HPDE6-E6E7 (cell line): Measurements from ENCODE around the gene KRT14.
"Not testable (repeated sequence)": the region's sequence is repeated elsewhere in the genome, so short reads cannot be mapped to it uniquely, and the experiment has no call there.

Experiments used
- DNase-seq: peaks from one replicate; pipeline ENCODE4 v3.0.0; 2011; ENCODE audit warnings: missing footprints; ENCODE audit errors: extremely low spot score

The KRT14 gene

GRCh38 chr17:41586863-41587495 is at the start of gene KRT14:
TSS of gene KRT14 (minus strand) at chr17:41586895. CDS start at chr17:41586834, 61 bp downstream.
- no peak for DNase-seq

GRCh38 chr17:41635121-41636097 is 48.7 kb upstream of the KRT14 start:
- DNase-seq, result no peak

DNA sequence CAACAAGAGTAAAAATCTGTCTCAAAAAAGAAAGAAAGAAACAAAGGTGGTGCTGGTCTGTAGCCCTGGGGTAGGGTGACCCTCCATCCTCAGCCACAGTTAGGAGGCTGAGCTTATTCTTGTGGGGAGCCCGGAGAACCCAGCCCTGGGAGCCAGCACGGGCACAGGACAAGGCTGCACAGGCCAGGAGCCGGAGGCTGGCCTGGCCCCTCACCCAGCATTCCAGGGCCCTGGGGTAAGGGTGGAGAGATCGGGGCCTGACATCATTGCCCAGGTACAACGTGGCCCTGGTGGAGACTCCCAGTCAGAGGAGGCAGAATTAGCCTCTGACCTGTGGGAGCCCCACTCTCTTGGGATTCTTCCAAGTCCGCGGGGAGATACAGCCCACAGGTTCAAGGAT is 47.9 kb upstream of the KRT14 start:
- DNase-seq, result no peak

GRCh38 chr17:41633556-41634199 is 47.0 kb upstream of the KRT14 start:
- DNase-seq, result no peak

DNA sequence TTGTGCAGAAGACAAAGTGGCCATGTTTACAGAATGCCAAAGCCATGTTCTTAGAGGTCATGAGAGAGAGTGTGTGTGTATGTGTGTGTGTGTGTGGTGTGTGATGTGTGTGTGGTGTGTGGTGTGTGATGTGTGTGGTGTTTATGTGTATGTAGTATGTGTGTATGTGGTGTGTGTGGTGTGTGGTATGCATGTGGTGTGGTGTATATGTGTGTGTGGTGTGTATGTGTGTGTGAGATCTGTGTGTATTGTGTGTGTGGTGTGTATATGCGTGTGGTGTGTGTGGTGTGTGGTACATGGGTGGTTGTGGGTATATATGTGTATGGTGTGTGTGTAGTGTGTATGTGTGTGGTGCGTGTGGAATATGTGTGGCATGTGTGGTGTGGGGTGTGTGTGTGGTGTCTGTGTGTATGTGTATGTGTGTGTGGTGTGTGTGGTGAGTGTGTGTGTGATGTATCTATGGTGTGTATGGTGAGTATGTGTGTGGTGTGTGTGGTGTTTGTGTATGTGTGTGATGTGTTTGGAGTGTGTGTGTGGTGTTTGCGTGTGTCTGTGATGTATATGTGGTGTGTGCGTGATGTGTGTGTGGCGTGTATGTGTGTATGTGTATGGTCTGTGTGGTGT is 45.9 kb upstream of the KRT14 start:
- no peak for DNase-seq

- DNase-seq, result no peak
These were observed 45.2 kb upstream of the KRT14 start for GRCh38 chr17:41631898-41632285.

DNA sequence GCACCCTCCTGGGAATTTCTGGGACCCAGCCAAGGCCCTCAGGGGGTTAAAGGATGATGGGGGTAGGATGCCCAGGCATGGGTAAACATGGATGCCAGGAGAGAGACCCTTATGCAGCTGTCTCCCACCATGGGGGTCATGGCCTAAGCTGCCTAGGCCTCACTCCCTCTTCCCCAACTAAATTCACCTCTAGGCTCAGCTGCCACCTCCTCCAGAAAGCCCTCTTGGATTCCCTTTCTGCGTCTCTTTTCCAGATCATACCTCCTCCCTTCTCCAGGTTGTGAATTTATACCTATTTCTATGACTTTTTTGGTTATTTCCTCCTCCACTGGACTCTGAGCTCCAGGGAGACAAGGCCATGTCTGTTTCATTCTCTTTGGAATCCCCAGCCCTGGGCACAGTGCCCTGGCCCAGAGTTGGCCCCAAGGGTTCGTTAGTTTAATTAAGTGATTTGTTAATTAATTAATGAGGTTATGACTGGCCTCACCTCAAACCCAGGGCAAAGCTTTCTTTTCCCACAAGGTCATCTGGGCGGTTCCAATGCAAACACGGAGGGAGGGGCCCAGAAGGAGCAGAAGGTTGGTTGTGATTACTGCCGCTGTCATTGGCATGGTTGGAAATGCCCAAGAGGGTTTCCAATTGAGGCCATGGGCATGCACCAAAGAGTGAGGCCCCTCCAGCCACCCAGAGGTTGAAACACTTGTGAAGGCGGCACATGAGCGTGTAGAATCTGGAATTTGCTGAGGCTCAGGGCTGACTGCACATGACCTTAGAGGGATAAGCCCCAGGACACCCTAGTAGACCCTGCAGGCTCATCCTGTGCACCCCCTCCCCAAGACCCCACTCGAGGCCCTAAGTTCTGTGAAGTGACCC is 44.6 kb upstream of the KRT14 start:
- DNase-seq, result no peak

- no peak for DNase-seq
These were observed 43.4 kb upstream of the KRT14 start for GRCh38 chr17:41629826-41630670.

- DNase-seq, result no peak
These were observed 42.6 kb upstream of the KRT14 start for GRCh38 chr17:41629316-41629715.

- DNase-seq, result not testable (repeated sequence)
These were observed 42.0 kb upstream of the KRT14 start for GRCh38 chr17:41628621-41629255.

DNA sequence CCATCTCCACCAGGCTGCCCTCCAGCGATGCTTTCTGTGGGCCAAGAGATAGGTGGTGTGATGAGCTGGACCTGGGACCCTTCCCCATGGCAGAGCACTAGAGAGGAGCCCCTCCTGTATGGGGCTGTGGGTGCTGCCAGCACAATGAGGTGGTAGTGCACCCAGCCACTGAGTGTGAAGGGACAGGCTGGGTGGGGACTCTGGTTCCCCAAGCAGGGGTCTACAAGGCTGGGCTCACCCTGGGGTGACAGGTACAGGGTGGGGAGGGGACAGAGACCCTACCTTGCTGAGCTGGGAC is 41.3 kb upstream of the KRT14 start:
- not testable (repeated sequence) for DNase-seq

GRCh38 chr17:41627316-41628072 is 40.8 kb upstream of the KRT14 start:
- DNase-seq, result no peak

DNA sequence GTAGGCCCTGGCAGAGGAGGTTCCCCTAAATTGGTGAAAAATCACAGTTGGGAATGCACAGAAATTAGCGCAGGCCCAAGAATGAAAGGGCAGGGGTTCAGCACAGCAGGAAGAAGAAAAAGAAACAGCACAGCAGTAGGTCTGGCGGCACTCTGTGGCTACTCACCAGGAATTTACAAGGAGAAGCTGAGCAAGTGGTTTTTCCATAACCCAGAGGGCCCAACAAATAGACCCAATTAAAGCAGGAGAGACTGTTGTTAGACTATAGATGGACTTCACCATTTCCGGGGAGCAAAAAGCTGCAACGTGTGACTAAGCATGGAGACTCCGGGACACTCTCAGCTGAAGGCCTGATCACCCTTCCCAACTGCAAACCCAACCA is 40.2 kb upstream of the KRT14 start:
- DNase-seq, result not testable (repeated sequence)

- DNase-seq, result not testable (repeated sequence)
These were observed 39.6 kb upstream of the KRT14 start for GRCh38 chr17:41626028-41626913.

GRCh38 chr17:41625602-41626001 is 38.9 kb upstream of the KRT14 start:
- peak; percentile 88 for DNase-seq

GRCh38 chr17:41624208-41625101 is 37.8 kb upstream of the KRT14 start, which contains the start of gene KRT17:
TSS of gene KRT17 (minus strand) at chr17:41624575. CDS start at chr17:41624509, 66 bp downstream.
- DNase-seq, result peak; percentile 75
